ENCODE measurements around the gene AUNIP. TPM values are rescaled to one million over a fixed set of nuclear protein-coding genes. Genes with fewer than 3 reads are reported as not detected.

Gene AUNIP
- total RNA-seq, 1 experiment from 2014 or later: 16.8 TPM

DNA sequence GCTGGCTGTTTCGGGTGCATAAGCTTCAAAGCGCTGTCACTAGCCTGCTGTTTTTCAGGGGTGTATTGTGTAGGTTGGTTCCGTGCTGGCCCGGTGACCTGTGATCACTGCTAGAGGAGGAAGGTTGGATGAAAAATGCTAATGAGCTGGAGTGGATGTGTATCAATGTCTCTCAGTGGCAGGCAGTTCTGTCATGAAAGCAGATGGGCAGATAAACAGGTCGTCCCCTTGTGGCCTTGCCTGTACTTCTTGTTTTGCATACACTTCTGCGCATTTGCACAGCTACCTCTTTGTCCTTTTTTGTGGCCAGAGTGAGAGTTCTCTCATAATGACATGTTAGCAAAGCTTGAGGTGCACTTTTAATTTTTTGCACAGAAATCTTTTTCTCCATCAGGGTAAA is 56.3 kb downstream of the AUNIP start:
- Mint-ChIP-seq H3K27me3 (ENCODE audit: insufficient read depth, unreplicated experiment) (no peaks in the 10 kb centered on the region), H3K4me1 (ENCODE audit: low read depth, unreplicated experiment) (no peaks in the 10 kb centered on the region), H3K4me3 (ENCODE audit: unreplicated experiment) (no peak overlapping the region), H3K9me3 (ENCODE audit: unreplicated experiment) (no peaks in the 10 kb centered on the region), H3K27ac (ENCODE audit: unreplicated experiment) (no peak overlapping the region), H3K36me3 (ENCODE audit: insufficient read depth, unreplicated experiment) (peaks cover 9% of the 10 kb centered on the region)
- no peak for DNase-seq
- BruUV-seq (replicated peaks): TSS peak; percentile 43
- Histone ChIP-seq H3K9me3 (no peaks in the 10 kb centered on the region), H3K36me3 (ENCODE audit: control insufficient read depth, insufficient read depth, low read length) (no peaks in the 10 kb centered on the region), H3K27me3 (replicated peaks; ENCODE audit: control insufficient read depth, insufficient read depth, low read length) (no peaks in the 10 kb centered on the region), H3K4me1 (peaks cover 7% of the 10 kb centered on the region; the same call in 1 of the 2 replicates), H3K4me3 (ENCODE audit: low read depth, low read length) (no peak overlapping the region)
- TF ChIP-seq, protein P1, sequence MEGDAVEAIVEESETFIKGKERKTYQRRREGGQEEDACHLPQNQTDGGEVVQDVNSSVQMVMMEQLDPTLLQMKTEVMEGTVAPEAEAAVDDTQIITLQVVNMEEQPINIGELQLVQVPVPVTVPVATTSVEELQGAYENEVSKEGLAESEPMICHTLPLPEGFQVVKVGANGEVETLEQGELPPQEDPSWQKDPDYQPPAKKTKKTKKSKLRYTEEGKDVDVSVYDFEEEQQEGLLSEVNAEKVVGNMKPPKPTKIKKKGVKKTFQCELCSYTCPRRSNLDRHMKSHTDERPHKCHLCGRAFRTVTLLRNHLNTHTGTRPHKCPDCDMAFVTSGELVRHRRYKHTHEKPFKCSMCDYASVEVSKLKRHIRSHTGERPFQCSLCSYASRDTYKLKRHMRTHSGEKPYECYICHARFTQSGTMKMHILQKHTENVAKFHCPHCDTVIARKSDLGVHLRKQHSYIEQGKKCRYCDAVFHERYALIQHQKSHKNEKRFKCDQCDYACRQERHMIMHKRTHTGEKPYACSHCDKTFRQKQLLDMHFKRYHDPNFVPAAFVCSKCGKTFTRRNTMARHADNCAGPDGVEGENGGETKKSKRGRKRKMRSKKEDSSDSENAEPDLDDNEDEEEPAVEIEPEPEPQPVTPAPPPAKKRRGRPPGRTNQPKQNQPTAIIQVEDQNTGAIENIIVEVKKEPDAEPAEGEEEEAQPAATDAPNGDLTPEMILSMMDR (IDR thresholded peaks at IDR 0.05; ENCODE audit: insufficient read depth in 1 of 2, low read depth in 1 of 2, low read length in 1 of 2, severe bottlenecking in 1 of 2, unreplicated experiment in 1 of 2): no peak
- CTCF ChIA-PET: no interaction called here
- POLR2A ChIA-PET: no interaction called here
- intact Hi-C loops (cut with micrococcal nuclease; ENCODE audit: unreplicated experiment): no loop called here

DNA sequence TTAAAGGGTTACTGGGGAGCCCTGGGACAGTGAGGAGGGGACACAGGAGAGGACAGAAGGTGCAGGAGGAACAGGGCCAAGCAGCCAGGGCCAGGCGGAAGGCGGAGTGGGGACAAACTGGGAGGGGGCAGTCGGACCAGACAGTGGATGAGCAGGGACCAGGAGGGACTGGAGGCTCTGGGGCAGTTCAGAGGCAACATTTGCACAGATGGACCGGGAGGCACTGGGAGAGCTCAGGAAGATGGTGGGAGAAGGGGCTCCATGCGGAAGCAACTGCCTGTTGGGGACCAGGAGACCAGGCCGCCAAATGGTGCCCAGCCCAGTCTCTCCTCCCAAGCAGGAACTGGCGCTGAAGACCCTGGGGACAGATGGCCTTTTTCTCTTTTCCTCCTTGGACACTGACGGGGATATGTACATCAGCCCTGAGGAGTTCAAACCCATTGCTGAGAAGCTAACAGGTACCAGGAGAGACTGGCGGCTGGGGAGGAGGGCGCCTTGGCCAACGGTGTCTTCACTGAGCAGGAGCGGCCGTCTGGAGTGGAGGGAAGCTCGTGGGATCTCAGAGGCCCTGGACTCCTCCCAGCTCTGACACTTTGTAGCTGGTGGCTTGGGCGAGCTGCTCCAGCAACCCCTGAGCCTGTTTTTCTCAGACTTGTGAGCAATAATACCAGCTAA is 58.4 kb downstream of the AUNIP start:
- H3K36me3 Mint-ChIP-seq (ENCODE audit: insufficient read depth, unreplicated experiment): peaks cover 14% of the 10 kb centered on the region
- CTCF ChIA-PET: interaction anchor here (0.8 kb wide), 1 partner anchor 29 kb away, joined by 3 read pairs; no protein-coding TSS in a partner anchor

DNA sequence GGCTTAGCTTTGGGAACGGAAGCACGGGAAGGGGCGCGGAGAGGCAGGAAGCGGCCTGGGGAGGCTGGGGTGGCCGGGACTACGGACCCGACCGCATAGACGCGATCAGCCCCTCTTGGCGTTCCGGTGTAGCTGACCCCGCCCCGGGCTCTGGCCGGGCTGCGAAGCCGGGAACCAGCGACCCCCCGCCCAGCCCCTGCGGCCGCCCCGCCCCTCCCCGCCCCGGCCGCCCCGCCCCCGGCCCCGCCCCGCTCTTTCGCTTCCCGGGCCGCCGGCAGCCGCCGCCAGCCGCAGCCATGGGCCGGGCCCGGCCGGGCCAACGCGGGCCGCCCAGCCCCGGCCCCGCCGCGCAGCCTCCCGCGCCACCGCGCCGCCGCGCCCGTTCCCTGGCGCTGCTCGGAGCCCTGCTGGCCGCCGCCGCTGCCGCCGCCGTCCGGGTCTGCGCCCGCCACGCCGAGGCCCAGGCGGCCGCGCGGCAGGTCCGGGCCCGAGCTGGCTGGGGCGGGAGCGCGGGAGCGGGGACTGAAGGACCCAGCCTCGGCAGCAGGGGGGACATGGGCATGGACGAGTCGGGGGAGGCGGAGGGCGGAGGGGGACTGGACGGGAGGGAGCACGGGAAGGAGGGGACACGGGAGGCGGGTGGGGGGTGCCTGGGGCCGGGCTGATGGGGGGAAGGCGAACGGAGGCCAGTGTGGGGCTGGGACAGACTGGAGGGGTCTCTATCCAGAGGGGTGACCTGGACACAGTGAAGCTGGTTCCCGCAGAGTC is 59.1 kb downstream of the AUNIP start, which contains the start of gene SELENON:
SELENON (plus strand) TSS at position 259 of the 768 bp plus-strand sequence; CDS start at position 297, 38 bp downstream.
- peak within 1 kb of the TSS; percentile 59 for H3K4me3 ChIP-seq (ENCODE audit: low read depth, low read length)
- intact Hi-C loops (cut with micrococcal nuclease; ENCODE audit: unreplicated experiment): loop anchor here (5.0 kb wide), 2 partner anchors 43 to 58 kb away; no protein-coding TSS in a partner anchor
- Mint-ChIP-seq H3K9me3 (ENCODE audit: unreplicated experiment) (no peaks in the 10 kb centered on the region), H3K36me3 (ENCODE audit: insufficient read depth, unreplicated experiment) (peaks cover 17% of the 10 kb centered on the region), H3K4me1 (ENCODE audit: low read depth, unreplicated experiment) (peaks cover 17% of the 10 kb centered on the region), H3K27me3 (ENCODE audit: insufficient read depth, unreplicated experiment) (no peaks in the 10 kb centered on the region), H3K4me3 (ENCODE audit: unreplicated experiment) (peak within 1 kb of the TSS; percentile 69), H3K27ac (ENCODE audit: unreplicated experiment) (peak within 1 kb of the TSS; percentile 26)
- no peaks in the 10 kb centered on the region for H3K9me3 ChIP-seq
- TF ChIP-seq, protein P1 (IDR thresholded peaks at IDR 0.05; ENCODE audit: insufficient read depth in 1 of 2, low read depth in 1 of 2, low read length in 1 of 2, severe bottlenecking in 1 of 2, unreplicated experiment in 1 of 2): no peak
- BruUV-seq (replicated peaks): no TSS peak
- DNase-seq: peak in 1 of 2 experiments; percentile 66
- H3K36me3 ChIP-seq (ENCODE audit: control insufficient read depth, insufficient read depth, low read length): no peaks in the 10 kb centered on the region
- H3K27me3 ChIP-seq (replicated peaks; ENCODE audit: control insufficient read depth, insufficient read depth, low read length): no peaks in the 10 kb centered on the region
- ChIA-PET CTCF (interaction anchor here (0.5 to 1.4 kb wide), 6 partner anchors 10 to 544 kb away, joined by 3 to 8 read pairs (median 4); no protein-coding TSS in a partner anchor), POLR2A (interaction anchor here (0.6 kb wide), 1 partner anchor 308 kb away, joined by 5 read pairs; no protein-coding TSS in a partner anchor)
- H3K4me1 ChIP-seq: peaks cover 23% of the 10 kb centered on the region

More for the DNA sequence above, 58.4 kb downstream of the AUNIP start:
- Histone ChIP-seq H3K9me3 (no peaks in the 10 kb centered on the region), H3K4me1 (peaks cover 17% of the 10 kb centered on the region), H3K36me3 (ENCODE audit: control insufficient read depth, insufficient read depth, low read length) (no peaks in the 10 kb centered on the region), H3K27me3 (replicated peaks; ENCODE audit: control insufficient read depth, insufficient read depth, low read length) (no peaks in the 10 kb centered on the region), H3K4me3 (ENCODE audit: low read depth, low read length) (peak overlapping the region; percentile 59)
- Mint-ChIP-seq H3K4me3 (ENCODE audit: unreplicated experiment) (peak overlapping the region; percentile 69), H3K27me3 (ENCODE audit: insufficient read depth, unreplicated experiment) (no peaks in the 10 kb centered on the region), H3K27ac (ENCODE audit: unreplicated experiment) (peak overlapping the region; percentile 26), H3K9me3 (ENCODE audit: unreplicated experiment) (no peaks in the 10 kb centered on the region), H3K4me1 (ENCODE audit: low read depth, unreplicated experiment) (peaks cover 14% of the 10 kb centered on the region)
- no peak for DNase-seq
- POLR2A ChIA-PET: interaction anchor here (0.9 kb wide), 1 partner anchor 19 kb away, joined by 3 read pairs; the partner anchor contains the start of gene MTFR1L
- BruUV-seq (replicated peaks): no TSS peak
- intact Hi-C loops (cut with micrococcal nuclease; ENCODE audit: unreplicated experiment): no loop called here
- TF ChIP-seq, protein P1 (IDR thresholded peaks at IDR 0.05; ENCODE audit: insufficient read depth in 1 of 2, low read depth in 1 of 2, low read length in 1 of 2, severe bottlenecking in 1 of 2, unreplicated experiment in 1 of 2): no peak
